GM18909 (cell line): ENCODE measurements around the gene FYB2.

Experiments
- ATAC-seq: cut with Tn5 transposase; IDR thresholded peaks from one replicate; pipeline ENCODE4 v1.9.1; 2021; ENCODE audit warnings: mild to moderate bottlenecking; ENCODE audit not compliant: unreplicated experiment, poor library complexity

FYB2 gene

GRCh38 chr1:56835657-56836056 is 16.5 kb upstream of the FYB2 start:
- no peak for ATAC-seq

GRCh38 chr1:56834137-56834900 is 15.1 kb upstream of the FYB2 start:
- no peak for ATAC-seq

- no peak for ATAC-seq
These were observed 13.9 kb upstream of the FYB2 start for GRCh38 chr1:56833088-56833487.

GRCh38 chr1:56831871-56832693 is 12.9 kb upstream of the FYB2 start:
- ATAC-seq, result peak; percentile 74

GRCh38 chr1:56830052-56830451 is 10.8 kb upstream of the FYB2 start:
- ATAC-seq, result no peak

- ATAC-seq, result no peak
These were observed 8.5 kb upstream of the FYB2 start for GRCh38 chr1:56827711-56828110.

GRCh38 chr1:56825436-56825835 is 6.2 kb upstream of the FYB2 start:
- ATAC-seq, result no peak

GRCh38 chr1:56824938-56825337 is 5.7 kb upstream of the FYB2 start:
- ATAC-seq, result no peak

GRCh38 chr1:56824271-56824670 is 5.1 kb upstream of the FYB2 start:
- no peak for ATAC-seq

- ATAC-seq, result no peak
These were observed 2.2 kb upstream of the FYB2 start for GRCh38 chr1:56821462-56821797.

- peak; percentile 74 for ATAC-seq
These were observed 1.7 kb upstream of the FYB2 start for GRCh38 chr1:56820755-56821461.

GRCh38 chr1:56817716-56818463 is 1.3 kb downstream of the FYB2 start:
- ATAC-seq, result no peak

GRCh38 chr1:56816909-56817308 is 2.3 kb downstream of the FYB2 start:
- peak; percentile 60 for ATAC-seq

GRCh38 chr1:56816264-56816663 is 2.9 kb downstream of the FYB2 start:
- ATAC-seq, result no peak

GRCh38 chr1:56814205-56814604 is 5.0 kb downstream of the FYB2 start:
- no peak for ATAC-seq

- no peak for ATAC-seq
These were observed 7.9 kb downstream of the FYB2 start for GRCh38 chr1:56811331-56811730.

GRCh38 chr1:56808410-56808809 is 10.8 kb downstream of the FYB2 start:
- ATAC-seq, result no peak

- no peak for ATAC-seq
These were observed 12.4 kb downstream of the FYB2 start for GRCh38 chr1:56806804-56807203.

- ATAC-seq, result peak; percentile 54
These were observed 15.5 kb downstream of the FYB2 start for GRCh38 chr1:56803561-56804156.
